ENCODE data around the gene GPLD1. TPM values are rescaled to one million over a fixed set of nuclear protein-coding genes. Genes with fewer than 3 reads are reported as not detected.

The GPLD1 gene
- total RNA-seq, 6 experiments from 2014 or later: 19.9 to 53.0 (median 38.9) TPM

DNA sequence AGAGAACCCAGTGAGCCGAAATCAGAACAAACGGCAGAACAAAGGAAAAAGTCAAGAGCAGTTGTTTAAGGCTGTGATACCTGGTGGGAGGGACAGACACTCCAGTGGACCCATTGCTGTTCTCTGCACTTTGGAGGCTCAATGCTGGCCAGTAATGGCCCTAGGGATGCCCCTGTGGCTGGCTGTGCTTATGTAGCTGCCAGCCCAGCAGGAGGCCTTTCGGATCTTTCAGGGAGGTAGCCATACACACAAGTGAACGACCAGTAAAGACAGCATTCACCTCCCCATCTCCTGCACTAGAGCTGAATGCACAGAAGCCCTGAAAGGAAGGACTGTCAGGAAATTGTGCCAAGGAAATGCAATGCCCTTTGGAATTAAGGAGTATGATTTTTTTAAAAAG lies 34.3 kb downstream of the GPLD1 start:
- no peaks in the 10 kb centered on the region for H3K9me3 ChIP-seq
- WGBS (ENCODE audit: insufficient coverage, low coverage, low lambda C conversion rate, missing lambda C conversion rate): 100% methylated on average over 2 of the region's 4 CpGs
- TF ChIP-seq POLR2A (IDR thresholded peaks at IDR 0.05): no peak
- no peak for TF ChIP-seq CTCF (IDR thresholded peaks at IDR 0.05)
- no peak for ATAC-seq
- intact Hi-C loops (cut with DNase I): no loop called here
- H3K36me3 ChIP-seq: peaks cover 0 to 64% (median 3%) of the 10 kb centered on the region in 4 donors
- DNase-seq: no peak
- H3K27ac ChIP-seq: no peak overlapping the region
- H3K4me1 ChIP-seq: no peaks in the 10 kb centered on the region
- no peaks in the 10 kb centered on the region for H3K27me3 ChIP-seq
- no peak overlapping the region for H3K4me3 ChIP-seq

DNA sequence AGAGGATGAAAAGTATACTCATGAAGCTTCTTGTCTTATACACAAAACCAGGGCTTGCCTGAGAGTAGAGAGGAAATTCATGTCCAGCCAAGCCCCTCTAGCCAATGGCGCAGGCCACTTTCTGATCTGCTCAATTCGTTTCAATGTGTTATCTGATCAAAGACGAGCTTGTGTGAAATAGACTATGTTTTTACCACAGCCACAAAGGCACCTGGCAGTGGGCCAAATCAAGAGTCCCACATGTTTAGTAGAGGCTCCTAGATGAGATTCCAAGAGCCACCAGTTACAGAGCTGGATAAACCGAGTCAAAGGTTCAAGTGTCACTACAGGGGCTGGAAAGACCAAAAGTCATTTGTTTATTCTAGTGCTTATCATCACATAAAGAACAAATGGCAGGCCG lies 34.9 kb downstream of the GPLD1 start:
- Histone ChIP-seq H3K27me3 (no peaks in the 10 kb centered on the region), H3K4me3 (no peak overlapping the region), H3K27ac (no peak overlapping the region), H3K9me3 (no peaks in the 10 kb centered on the region), H3K36me3 (peaks cover 0 to 61% (median 3%) of the 10 kb centered on the region in 4 donors), H3K4me1 (no peaks in the 10 kb centered on the region)
- ATAC-seq (no peak), DNase-seq (no peak)
- TF ChIP-seq CTCF (IDR thresholded peaks at IDR 0.05) (no peak), POLR2A (IDR thresholded peaks at IDR 0.05) (no peak)
- 92% methylated on average over 5 of the region's 5 CpGs for WGBS (ENCODE audit: insufficient coverage, low coverage, low lambda C conversion rate, missing lambda C conversion rate)
- intact Hi-C loops (cut with DNase I): no loop called here

- no peak for ATAC-seq
- intact Hi-C loops (cut with DNase I): no loop called here
- peaks cover 0 to 63% (median 3%) of the 10 kb centered on the region in 4 donors for H3K36me3 ChIP-seq
Measured at GRCh38 chr6:24453921-24454320, 35.5 kb downstream of the GPLD1 start.

DNA sequence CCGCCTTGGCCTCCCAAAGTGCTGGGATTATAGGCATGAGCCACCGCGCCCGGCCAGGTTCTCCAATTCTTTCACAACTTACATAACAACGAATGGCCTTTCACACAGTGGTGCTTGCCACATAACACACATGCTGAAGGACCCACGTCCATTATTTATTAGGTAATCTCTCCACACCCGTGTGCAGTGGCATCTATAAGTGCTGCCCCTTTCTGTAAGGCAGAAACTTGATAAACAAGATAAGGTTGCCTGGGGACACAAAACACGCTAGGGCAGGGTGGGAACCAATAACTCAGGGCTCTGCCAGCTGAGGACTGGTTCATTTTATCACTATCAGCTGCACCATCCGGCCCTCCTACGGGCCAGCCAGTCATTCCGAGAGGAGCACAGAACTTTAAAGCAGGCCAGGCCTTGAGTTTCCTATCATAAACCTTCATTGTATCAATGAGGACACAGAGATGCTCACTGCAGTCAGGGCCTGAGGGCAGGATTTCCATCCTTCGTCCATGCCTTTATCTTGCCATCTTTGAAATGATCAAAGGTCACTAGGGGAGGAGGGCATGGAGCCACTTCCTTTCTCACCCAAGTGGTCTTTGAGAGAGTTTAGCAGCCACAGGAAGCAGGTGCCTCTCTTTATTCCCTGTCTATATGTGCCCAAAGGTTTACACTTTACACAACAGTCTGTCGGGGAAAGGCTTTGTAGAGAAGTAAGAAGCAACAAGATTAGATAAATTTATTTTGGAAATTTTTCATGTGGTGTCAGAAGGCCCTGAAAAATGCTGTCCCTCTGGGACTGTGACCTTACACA lies 37.6 kb downstream of the GPLD1 start:
- H3K27ac ChIP-seq: no peak overlapping the region
- peak; percentile 28 to 55 (median 45) for ATAC-seq
- 48% methylated on average over 10 of the region's 13 CpGs for WGBS (ENCODE audit: insufficient coverage, low coverage, low lambda C conversion rate, missing lambda C conversion rate)

More at GRCh38 chr6:24453921-24454320, 35.5 kb downstream of the GPLD1 start:
- no peak for DNase-seq
- no peak overlapping the region for H3K4me3 ChIP-seq
- no peak overlapping the region for H3K27ac ChIP-seq
- H3K27me3 ChIP-seq: no peaks in the 10 kb centered on the region
- 86% methylated on average over 1 of the region's 10 CpGs for WGBS (ENCODE audit: insufficient coverage, low coverage, low lambda C conversion rate, missing lambda C conversion rate)
- TF ChIP-seq CTCF (IDR thresholded peaks at IDR 0.05): no peak
- TF ChIP-seq POLR2A (IDR thresholded peaks at IDR 0.05): no peak
- H3K9me3 ChIP-seq: no peaks in the 10 kb centered on the region
- H3K4me1 ChIP-seq: no peaks in the 10 kb centered on the region

More for the DNA sequence above, 37.6 kb downstream of the GPLD1 start:
- Histone ChIP-seq H3K27me3 (no peaks in the 10 kb centered on the region), H3K4me1 (no peaks in the 10 kb centered on the region), H3K9me3 (no peaks in the 10 kb centered on the region), H3K4me3 (no peak overlapping the region), H3K36me3 (peaks cover 0 to 63% (median 8%) of the 10 kb centered on the region in 4 donors)
- no peak for TF ChIP-seq POLR2A (IDR thresholded peaks at IDR 0.05)
- no peak for TF ChIP-seq CTCF (IDR thresholded peaks at IDR 0.05)
- DNase-seq: no peak
- intact Hi-C loops (cut with DNase I): no loop called here

Data from right lobe of liver (tissue), 6 donors.